Middle frontal gyrus (tissue), 1 donor: Measurements from ENCODE around the gene MRPL36.
"Not testable (repeated sequence)": the region's sequence is repeated elsewhere in the genome, so short reads cannot be mapped to it uniquely, and the experiment has no call there.

Experiments
- DNase-seq: peaks from one replicate; pipeline ENCODE4 v3.0.0-alpha.2; 2015; ENCODE audit warnings: low spot score; ENCODE audit errors: extremely low spot score

MRPL36 gene

DNA sequence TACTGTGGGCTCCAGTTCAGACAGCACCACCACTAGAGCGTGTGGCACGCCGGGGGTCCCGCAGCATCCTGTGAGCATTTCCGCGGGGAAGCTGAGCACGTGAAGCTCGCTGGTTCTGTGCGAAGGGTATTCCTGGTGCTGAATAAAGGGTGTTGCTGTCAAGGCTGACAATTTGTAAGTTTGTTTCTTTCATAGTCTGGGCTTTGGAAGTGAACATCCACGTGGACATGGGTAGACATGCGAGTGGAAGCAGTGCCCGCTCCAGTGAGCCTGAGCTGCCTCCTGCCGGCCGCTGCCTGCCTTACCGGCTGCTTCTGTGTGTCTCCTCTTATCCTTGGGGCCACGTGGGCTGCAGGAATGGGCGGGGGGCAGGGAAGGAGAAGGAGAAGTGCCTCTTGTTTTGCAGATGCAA is 16.2 kb upstream of the MRPL36 start:
- no peak for DNase-seq

DNA sequence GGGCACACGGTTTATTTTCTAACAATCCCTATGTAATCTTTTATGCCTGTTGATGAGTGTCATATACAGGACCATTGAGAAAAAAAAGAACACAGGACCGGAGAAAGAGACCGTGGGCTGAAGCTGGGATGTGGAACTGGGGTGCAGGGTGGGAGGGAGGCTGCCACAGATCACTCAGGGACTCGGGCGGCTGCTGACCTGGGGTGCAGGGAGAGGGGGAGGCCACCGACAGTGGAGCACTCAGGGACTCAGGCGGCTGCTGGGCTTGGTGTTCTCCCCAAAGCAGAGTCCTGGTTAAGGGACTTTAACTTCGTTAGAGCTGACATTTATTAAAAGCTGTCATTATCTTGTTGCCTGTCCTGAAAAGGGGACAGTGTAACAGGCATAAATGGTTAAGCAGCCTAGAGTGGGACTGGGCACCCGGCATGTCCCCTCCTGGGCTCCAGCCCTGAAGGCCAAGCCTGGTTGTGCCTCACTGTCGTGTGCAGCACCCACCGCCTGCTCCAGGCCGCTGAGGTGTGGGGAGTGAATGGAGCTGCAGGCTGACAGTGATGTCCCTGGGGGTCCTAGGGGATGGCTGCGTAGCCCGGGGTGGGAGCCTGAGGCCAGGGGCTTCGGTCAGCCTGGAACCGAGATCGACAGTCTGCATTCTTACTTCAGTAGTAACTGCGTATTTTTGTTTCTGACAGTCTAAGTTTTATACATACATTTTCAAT is 15.6 kb upstream of the MRPL36 start:
- DNase-seq, result no peak

DNA sequence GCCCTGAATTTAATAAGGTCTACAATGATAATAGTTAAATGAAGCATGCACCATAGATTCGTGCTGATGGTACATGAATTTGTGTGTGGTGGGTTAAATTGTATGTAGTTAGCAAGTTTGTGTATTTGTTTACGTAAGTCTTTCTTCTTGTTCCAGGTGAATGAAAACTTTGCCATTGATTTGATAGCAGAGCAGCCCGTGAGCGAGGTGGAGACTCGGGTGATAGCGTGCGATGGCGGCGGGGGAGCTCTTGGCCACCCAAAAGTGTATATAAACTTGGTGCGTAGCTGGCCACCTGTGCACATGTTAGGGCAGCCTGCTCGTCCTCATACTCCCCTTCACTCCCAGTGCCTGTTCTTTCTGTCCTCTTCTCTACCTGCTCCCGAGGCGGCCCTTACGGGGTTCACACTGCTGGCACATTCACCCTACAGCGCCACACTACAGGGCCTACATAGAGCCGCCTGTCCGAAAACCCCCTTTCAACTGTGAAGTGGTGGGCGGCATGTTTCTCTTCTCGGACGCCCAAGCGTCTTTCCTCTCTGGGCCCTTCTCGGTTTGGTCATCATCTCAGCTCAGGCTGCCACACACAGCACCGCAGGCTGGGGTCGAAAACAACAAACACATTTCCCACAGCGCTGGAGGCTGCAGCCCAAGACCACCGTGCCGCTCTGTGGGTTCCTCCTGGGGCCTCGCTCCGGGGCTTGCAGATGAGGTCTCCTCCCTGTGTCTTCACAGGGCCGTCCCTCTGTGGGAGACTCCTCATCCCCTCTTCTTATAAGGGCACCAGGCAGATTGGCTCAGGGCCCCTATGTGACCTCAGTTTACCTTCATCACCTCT is 14.8 kb upstream of the MRPL36 start:
- no peak for DNase-seq

DNA sequence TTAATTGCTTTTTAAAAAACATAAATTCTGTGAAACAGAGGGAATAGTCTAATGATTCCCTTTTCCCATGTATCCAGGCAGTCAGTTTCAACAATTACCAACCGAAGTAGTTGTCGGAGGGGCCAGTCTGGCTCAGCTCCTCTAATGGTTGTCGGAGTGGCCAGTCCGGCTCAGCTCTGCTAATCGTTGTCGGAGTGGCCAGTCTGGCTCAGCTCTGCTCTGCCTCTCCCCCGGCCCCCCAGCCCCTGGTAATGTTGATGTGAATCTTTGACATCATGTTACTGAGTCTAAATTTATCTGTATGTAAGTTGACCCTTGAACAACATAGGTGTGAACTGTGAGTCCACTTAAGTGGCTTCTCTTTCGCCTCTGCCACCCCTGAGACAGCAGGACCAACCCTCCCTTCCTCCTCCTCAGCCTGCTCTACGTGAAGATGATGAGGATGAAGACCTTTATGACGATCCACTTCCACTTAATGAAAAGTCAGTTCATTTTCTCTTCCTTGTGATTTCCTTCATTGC is 11.0 kb upstream of the MRPL36 start:
- no peak for DNase-seq

DNA sequence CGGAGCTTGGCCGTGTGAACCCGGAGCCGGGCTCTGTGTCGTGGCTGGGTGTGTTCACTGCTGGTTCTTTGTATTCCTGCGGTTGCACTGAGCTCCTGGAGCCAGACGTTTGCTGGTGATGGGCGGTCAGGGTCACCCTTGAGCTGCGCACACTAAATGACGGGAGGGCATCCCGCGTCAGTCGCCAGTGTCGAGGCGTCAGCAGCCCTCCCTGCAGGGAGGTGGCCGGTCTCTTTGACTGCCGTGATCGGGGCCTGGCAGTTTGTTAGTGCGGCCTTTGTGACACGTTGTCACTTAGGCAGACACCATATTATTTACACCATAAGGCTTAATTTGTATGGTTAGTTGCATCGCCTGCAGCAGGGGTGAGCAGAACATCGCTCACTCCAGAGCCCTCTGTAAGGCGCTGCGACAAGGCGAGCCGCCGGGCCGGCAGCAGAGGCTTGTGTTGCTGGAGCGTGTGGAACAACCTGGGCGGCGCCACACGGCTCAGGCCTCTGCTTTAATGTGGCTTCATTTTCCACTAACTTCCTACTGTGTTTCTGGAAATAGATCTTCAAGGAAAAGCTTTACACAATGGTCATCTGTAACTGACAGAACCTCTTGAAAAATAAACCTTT is 9.9 kb upstream of the MRPL36 start:
- no peak for DNase-seq

DNA sequence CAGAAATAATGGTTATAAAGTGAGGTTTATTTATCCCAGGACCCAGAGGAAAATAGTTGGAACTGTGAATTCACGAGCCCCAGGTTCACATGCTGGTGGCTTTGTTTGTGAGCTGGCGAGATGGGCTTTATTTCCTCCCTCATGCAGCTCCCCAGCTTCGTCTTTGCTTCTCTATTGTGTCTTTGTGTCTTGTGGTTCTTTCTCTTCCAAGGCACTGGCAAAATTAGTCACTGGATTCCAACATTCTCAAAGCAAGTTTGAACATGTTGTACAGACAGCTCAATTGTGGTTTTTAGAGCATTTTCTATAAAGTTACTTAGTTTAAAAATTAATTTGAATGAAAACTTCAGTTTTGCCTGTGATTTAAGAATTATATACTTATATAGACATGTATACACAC is 8.8 kb upstream of the MRPL36 start:
- DNase-seq, result no peak

DNA sequence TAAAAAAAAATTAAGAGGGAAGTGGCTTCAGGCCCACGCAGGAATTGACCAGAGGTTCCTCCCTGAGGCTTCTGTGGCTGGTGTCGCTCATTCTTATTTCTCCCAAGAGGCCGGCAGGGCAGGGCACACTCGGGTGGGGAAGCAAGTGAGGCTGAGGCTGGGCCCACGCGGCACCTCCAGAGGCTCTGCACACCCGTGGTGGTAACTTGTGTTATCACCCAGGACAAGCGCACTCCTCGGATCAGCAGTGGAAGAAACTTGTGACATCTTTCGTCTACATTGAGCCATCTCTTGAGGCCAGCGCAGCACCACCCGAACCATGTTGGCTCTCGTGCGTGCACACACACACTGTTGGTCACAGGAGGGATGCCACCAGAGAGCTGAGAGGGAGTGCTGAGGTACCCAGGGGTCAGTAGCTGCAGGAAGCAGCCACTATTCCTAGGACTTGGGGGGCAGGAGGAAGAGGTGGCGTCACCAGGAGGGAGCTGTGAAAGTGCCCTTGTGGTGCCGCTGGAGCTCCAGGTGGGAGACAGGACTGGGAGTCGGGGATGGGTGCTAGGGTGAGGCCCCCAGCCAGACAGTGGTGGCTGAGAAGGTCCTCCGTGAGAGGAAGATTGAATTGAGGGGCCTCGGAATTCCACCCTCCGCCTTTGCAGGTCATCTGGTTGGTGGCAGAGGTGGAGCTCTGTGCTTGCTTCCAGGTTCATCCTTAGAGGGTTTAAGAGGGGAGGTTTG is 8.0 kb upstream of the MRPL36 start:
- no peak for DNase-seq

DNA sequence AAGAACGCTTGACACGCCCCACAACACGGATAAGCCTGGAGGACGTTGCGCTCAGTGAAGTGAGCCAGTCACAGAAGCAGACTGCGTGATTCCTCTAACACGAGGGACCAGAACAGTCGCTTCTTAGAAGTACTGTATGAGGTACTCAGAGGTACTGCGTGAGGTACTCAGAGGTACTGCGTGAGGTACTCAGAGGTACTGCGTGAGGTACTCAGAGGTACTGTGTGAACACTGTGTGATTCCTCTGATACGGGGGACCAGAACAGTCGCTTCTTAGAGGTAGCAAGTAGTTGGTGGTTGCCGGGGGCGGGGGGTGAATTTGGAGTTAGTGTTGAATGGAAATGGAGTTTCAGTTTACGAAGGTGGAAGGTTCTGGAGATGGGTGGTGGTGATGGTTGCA is 7.3 kb upstream of the MRPL36 start:
- no peak for DNase-seq

DNA sequence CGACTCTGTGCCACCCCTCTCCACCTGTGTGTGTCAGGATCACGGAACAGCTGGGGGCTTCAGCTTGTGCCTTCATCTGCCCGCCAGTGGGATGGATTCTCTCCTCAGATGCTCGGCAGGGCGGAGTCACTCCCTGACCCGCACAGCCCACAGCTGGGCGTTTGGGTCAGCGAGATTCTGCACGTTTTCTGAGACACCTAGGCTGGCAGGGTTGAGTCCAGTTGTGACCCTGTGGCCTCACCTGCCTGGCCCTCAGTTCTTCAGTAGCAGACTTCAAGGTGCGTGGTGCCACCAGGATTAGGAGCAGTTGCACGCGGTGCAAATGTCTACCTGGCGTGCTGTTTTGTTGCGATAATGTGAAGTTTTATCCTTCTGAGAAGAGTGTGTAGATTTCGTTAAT is 6.6 kb upstream of the MRPL36 start:
- DNase-seq, result no peak

DNA sequence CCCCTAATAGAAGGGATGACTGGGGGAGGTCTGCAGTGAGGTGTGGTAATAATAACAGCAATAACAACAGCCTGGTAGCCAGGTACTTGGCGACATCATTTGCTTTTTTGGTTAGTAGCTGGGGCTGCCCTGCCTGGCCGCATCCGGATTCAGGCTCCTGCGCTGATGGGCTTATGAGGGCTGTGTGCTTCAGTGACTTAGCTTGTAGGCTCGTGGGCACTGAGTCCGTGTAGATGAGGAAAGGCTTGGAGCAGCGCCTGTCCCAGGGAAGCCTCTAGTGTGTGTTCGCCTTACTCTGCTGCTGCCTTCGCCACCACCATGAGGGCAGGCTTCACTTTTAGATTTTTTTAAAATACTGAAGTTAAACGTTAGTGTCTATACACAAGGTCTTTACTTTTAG is 6.1 kb upstream of the MRPL36 start:
- DNase-seq, result no peak

DNA sequence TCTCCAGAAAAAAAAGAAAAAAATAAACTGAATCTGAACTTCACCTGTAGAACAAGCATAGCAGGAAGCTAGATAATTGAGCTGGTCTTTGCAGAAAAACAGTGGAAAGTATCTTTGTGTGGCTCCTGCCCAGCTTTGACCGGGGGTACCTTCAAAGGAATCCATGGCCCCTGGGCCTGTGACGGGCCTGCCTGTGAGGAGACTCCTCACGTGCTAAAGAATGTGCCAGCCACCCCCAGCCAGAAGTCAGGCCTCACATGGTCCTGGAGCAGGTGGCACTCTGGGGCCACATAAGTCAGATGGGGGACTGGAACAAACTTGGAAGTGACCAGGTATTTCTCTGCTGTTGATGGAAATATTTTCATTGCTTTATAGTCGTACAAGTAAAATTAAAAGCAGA is 5.7 kb upstream of the MRPL36 start:
- DNase-seq, result no peak

DNA sequence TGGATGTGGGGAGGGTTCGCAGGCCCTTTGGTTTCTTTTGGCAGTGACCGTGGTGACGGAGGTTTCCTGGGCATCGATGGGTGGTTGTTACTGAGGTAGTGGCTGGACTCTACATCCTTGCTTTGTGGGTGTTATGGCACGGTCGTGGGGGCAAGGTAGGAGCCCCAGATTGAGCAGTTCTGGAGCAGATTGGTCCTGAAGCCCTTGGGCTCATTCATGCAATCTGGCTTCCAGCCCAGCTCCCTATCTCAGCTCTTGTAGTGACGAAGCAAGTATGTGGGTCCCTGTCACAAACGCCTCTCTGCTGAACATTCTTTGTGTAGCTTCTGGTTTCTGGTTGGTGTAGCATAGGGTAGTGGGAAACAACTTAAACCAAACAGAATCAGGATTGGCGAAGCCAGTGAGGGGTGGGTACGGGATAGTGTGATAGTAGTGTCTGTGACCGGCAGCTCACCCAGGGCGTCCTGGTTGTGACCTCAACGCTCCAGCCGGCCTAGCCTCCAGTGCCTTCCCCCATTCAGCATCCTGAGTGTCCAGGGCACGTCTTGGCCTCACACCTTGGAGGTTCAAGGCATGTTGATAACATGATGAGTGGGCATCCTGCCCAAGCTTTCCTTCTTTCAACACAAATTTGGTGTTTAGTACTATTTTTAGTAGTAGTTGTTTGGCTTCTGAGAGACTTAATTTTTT is 4.5 kb upstream of the MRPL36 start:
- DNase-seq, result no peak

DNA sequence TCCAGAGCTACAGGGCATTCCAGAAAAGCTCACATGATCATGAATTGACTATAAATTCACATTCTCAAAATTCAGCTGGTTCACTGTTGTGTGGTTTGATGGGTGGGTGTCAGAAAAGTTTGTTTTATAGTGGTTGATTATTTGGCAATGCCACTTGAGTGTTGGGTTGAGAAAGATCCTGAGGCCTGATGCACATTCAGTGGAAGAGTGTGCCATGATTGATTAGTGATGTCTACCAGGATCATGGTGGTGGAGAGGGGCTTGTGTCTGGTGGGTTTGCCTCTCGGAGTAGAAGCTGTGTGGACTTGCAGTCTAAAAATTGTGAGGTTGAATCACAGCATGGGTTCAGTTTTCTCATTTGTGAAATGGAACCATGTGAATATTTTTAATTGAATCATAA is 3.6 kb upstream of the MRPL36 start:
- no peak for DNase-seq

DNA sequence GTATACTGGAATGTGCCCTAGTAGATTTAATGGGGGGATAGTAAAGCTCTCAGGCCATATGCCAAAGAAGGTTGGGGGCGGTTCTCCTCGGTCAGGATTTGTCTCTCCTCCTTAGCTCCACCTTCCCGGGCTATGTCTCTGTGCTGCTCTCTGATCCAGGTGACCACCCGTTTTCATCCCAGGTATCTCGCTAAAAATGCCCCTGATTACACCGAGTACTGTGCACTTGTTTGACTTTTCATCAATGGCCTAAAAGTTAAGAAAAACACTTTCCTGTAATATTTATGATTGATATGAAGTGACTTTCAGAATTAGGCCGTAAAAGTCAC is 2.3 kb upstream of the MRPL36 start:
- no peak for DNase-seq

DNA sequence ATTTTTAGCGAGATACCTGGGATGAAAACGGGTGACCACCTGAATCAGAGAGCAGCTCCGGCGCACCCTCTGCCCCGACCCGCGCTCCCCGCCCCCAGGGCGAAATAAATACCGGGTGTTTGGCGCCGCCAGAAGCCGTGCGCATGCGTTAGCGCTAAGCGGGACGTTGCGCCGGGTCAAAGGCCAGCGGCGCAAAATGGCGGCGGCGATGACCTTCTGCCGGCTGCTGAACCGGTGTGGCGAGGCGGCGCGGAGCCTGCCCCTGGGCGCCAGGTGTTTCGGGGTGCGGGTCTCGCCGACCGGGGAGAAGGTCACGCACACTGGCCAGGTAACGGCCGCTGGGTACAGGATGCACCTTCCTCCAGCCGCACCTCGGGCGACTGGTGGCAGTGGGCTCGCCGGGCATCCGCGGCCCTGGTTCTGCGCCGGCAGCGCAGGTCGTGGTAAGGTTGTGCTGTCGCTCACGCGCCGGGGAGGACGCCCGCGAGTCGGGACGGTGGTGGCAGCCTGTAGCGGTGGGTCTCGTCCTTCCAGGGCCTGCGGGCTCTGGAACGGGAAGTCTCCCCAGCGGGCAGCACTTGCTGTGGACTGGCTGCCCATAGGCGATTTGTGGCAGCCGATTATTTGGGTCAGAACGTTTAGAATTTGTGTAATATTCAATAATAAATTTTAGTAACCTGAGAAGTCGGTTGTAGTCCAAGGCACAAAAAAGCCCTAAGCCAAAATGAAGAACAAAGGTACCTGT is 1.8 kb upstream of the MRPL36 start, which contains the start of gene NDUFS6:
Gene NDUFS6, plus strand, starts transcription at position 186 of the 745 bp plus-strand sequence. Its CDS starts 11 bp downstream, at position 197.
- peak; percentile 69 for DNase-seq

DNA sequence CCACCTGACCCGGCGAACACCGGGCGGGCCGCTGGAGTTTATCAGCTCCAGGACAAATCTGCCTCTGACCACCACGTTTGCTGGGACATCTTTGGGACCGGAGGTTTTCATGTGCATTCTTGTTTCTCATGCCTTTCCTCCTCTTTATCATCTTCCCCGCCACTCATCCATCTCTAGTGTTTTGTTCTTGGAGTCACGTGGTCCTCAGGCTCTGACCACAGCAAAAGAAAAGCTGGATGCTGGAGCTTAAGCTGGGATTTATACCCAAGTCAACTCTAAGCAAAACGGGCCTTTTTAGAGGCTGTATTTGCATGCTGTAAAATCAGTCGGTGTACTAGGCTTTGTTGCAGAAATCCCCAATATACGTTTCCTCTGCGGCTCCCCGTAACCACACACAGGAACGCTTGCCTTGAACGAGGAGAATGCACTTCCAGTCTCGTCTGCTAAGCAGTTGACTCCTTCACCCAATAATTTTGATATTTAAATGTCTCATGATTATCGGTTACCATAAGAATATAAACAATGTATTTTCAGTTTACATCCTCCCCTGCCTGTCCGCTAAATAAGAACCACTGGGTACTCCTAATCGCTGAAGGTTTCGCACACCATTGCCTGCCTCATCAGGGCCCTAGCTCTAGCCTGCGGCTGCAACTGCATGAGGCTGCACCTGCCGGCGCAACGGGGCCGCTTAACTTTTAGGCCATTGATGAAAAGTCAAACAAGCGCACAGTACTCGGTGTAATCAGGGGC is 1.0 kb upstream of the MRPL36 start:
- no peak for DNase-seq

DNA sequence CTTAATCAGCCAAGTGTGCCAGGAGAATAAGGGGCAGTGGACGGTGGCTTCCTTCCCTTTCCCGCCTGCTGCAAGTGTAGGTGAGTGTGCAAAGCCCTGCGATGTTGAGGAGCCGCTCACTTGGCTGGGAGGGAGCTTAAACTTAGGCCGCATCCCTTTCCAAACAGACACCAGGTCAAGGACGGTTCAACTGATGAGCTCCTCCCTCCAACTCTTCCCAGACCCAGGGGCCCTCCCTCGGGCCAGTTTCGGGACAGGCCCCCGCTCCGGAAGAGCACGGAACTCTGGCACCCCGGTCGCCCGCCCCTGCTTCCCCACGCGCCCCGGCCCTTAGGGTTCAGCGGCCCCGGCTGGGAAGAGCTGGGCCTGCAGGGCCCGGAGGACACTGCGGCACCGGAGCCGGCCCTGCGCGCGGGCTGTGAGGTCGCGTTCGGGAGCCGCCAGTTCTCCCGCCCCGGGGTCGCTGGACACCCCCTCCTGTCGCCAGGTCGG is 481 bp downstream of the MRPL36 start:
- DNase-seq, result no peak

DNA sequence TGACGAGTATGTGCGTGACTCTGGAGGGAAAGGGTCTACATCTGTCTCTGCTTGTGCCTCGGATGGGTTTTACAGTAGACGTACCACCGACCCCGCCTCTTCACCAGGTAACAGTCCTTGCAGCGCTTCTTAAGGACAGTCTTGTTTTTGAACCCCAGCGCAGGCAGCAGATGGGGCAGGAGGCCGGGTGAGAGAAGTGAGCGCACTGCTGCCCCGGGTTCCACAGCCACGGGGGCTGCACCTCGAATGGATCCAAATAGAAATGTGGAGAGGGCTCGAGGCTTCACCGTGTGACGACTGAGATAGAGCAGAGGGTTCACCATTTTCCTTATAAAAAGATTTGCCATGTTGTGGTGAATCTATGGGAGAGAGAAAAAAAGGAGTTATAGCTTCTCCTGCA is 1.0 kb downstream of the MRPL36 start:
- not testable (repeated sequence) for DNase-seq

DNA sequence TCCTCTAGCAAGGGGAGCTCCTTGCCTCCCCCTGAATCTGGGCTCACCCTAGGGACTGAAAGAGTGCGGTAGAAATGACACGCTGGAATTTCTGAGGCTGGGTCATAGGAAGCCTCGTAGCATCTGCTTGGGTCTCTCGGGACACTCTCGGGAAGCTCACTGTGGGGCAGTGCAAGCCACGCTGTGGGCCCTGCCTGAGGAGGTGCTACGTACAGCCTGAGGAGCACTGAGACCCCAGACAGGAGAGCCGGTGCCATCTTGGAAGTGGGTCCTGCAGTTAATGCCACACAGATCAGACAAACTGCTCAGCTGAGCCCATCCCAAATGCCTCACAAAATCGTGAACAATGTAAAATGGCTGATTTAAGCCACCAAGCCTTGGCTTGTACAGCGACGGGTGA is 1.8 kb downstream of the MRPL36 start:
- no peak for DNase-seq
